IPS-NIHi11 (cell line): ENCODE results near the gene GLT8D2.

Experiments used
- DNase-seq: peaks from one replicate; pipeline ENCODE4 v3.0.0; 2012; ENCODE audit warnings: mixed read lengths, low spot score

GLT8D2 gene

GRCh38 chr12:104000807-104001434, 49.1 kb downstream of the GLT8D2 start:
- no peak for DNase-seq

DNA sequence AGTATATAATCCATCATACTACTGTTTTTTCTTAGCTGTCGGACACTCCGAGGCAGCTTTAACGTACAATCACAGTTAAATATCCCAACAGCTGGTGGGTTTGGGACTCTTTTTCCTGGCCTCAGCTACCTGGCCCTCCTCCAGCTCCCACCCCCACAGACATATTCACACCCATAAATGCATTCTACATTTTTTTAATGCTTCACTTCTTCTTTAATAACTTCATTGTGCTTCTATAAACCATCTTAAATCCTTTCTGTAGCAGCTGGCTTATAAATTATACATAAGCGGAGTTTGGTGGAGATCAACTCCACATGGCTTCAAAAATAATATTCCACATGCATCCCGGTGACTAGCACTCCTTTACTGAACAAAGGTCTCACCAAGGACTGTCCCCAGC, 51.0 kb downstream of the GLT8D2 start:
- no peak for DNase-seq

- no peak for DNase-seq
Measured at GRCh38 chr12:103997286-103997900, 52.6 kb downstream of the GLT8D2 start.

GRCh38 chr12:103996595-103996994, 53.4 kb downstream of the GLT8D2 start:
- DNase-seq: no peak

DNA sequence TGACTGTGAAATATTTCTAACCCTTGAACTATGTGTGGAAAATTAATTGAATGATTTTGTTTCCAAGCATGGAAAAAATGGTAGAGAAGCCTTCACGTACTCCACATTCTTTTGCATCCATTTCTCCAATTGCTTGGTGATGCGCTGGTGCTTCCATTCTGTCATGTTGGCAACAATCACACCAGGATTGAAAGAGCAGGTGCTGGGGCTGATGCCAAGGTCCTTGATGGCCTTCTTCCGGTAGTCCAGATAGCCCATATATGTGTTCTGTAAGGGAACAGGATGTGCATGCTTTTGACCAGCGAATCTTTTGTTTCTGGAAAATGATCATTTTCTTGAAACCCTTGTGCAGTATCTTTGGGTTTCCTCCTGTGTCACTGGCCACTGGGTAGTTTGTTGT, 55.8 kb downstream of the GLT8D2 start:
- no peak for DNase-seq

DNA sequence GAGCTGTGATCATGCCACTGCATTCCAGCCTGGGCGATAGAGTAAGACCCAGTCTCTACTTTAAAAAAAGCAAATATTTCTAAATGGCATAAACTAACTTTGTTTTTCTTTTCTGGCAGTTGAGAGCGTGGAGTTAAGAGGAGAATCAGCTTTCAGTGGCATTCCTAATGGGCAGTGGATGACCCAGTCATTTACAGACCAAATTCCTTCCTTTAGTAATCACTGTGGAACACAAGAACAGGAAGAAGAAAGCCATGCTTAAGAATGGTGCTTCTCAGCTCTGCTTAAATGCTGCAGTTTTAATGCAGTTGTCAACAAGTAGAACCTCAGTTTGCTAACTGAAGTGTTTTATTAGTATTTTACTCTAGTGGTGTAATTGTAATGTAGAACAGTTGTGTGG, 63.2 kb downstream of the GLT8D2 start:
- DNase-seq: no peak

DNA sequence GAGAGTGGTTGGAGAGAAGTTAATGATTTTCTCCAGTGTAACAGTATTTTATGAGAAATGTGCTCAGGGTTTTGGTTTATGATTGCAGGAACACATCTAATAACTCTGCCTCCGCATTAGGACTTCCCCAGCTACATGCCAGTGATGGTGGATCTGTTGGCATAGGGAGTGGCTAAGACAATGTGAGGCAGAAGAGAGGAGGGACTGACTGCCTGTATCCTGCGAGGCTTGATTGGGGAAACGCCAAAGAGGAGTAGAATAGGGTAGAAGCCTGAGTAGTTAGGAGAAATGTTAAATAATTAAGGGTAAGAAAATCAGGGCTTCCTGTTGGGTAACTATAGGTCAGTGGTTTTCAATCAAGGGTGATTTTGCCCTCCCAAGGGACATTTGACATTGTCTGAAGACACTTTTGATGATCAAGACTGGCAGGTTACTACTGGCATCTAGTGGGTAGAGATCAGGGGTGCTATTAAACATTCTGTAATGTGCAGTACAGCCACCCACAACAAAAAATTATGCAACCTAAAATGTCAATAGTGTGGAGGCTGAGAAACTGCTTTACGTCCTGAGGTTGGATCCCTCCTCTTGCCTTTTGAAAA, 71.5 kb downstream of the GLT8D2 start:
- no peak for DNase-seq

DNA sequence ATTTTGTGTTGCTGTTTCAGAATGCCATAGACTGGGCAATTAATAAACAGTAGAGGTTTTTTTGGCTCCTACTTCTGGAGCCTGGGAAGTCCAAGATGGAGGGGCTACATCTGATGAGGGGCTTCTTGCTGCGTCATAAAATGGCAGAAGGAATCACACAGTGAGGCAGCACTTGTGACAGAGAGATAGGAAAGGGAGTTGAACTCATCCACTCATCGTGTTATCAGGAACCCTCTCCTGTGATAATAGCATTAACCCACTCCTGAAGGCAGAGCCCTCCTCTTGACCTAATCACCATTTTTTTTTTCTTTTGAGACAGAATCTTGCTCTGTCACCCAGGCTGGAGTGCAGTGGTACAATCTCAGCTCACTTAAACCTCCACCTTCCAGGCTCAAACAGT, 74.6 kb downstream of the GLT8D2 start:
- no peak for DNase-seq

GRCh38 chr12:103973909-103974308, 76.1 kb downstream of the GLT8D2 start:
- no peak for DNase-seq

- no peak for DNase-seq
Measured at GRCh38 chr12:103969391-103969790, 80.6 kb downstream of the GLT8D2 start.

DNA sequence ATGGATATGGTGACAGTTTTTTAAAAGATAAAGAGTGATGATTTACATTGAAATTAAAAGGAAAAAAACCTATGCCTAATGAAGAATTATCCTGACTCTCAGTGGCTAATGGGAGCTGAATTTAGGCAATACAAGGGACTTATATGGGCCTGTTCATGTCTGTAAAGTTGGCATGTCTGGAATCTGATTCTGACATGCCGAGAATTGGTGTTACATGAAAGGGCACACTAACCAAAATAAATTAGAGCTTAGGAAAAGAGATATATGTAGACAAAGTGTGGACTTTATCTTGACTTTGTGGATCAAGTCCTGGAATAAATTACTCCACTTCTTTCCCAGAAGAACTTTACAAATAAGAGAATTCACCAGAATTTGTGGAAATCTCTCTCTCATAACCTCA, 83.3 kb downstream of the GLT8D2 start:
- no peak for DNase-seq

GRCh38 chr12:103965590-103966504, 84.1 kb downstream of the GLT8D2 start, which contains the start of gene TDG:
TDG (plus strand) TSS chr12:103965872; CDS start chr12:103966038, 166 bp downstream.
- DNase-seq: peak; percentile 95

GRCh38 chr12:103965255-103965589, 84.8 kb downstream of the GLT8D2 start:
- no peak for DNase-seq

DNA sequence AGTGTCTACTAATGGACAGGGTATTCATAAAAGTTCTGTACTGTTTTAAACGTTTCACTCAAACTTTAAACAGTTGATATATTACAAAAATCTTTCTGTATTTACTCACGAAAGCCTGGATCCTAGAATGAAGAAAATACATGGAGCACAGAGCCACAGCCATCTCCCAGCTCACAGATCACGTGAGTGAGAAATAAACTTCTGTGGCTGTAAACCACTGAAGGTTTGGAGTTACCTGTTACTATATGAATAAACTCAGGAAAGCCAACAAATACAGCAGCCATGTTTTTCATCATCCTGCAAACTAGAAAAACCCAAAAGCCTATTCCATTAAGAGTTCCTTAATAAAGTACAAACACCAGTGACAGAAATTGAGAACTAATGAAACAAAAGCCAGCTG, 85.2 kb downstream of the GLT8D2 start:
- no peak for DNase-seq

GRCh38 chr12:103962493-103962892, 87.5 kb downstream of the GLT8D2 start:
- DNase-seq: no peak

DNA sequence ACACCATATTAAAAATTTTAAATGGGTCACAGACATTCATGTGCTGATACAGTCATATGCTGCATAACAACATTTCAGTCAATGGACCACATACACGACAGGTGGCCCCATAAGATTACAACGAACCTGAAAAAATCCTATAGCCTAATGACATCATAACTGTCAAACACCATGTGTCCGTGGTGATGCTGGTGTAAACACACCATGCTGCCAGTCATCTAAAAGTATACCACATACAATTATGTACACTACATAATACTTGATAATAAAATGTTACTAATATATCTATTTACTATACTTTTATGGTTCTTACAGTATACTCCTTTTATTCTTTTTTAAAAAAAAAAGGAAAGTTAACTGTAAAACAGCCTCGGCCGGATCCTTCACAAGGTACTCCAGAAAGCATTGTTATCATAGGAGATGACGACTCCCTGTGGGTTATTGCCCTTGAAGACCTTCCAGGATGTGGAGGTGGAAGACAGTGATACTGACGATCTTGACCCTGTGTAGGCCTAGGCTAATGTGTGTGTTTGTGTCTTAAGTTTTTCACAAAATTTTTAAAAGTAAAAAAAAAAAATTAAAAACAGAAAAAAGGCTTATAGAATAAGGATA, 89.3 kb downstream of the GLT8D2 start:
- DNase-seq: no peak

DNA sequence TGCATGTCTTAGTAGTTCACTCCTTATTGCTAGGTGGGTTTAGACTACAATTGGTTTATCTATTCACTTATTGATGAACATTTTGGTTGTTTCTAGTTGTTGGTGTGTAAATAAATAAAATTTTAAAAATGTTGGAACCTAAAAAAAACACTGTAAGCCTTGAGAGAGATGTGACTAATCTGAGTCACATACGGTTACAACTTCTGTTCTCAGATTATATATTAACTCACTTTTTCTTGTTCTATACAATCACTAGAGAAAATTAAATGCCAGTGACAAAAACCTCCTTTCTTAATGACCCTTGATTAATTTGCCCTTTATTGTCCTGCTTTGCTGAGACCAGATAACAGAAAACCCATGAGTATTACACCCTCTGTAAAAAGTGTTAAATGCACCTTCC, 91.4 kb downstream of the GLT8D2 start:
- no peak for DNase-seq

DNA sequence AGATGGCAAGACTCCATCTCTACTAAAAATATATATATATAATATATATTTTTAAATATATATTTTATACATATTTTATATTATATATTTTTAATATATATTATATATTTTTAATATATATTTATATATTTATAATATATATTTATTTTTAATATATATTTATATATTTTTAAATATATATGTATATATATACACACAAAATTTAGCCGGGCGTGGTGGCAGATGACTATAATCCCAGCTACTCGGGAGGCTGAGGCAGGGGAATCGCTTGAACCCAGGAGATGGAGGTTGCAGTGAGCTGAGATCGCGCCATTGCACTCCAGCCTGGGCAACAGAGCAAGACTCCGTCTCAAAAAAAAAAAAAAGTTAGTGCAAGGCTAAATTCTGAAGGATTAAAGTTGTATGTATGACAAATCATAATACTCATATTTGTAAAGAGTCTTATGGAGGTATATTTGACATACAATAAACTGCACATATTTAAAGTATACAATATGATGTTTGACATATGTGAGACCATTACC, 92.1 kb downstream of the GLT8D2 start:
- no peak for DNase-seq

- peak; percentile 56 for DNase-seq
Measured at GRCh38 chr12:103956509-103957027, 93.4 kb downstream of the GLT8D2 start.

GRCh38 chr12:103955811-103956508, 94.0 kb downstream of the GLT8D2 start:
- DNase-seq: peak; percentile 17

DNA sequence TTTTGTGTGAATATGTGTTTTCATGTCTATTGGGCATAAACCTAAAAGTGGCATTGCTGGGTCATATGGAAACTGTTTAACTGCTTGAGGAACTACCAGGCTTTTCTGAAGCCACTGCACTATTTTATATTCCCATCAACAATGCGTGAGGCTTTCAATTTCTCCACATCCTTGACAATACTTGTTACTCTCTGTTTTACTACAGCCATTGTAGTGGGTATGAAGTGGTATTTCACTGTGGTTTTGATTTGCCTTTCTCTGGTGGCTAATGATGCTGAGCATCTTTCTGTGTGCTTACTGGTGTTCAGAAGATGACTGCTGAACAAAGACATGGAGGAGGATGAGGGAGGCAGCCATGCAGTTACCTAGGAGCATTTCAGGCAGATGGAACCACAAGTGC, 97.5 kb downstream of the GLT8D2 start:
- DNase-seq: no peak
